Lung (tissue), 12 donors: ENCODE data around the gene ZNF266. TPM values are rescaled to one million over a fixed set of nuclear protein-coding genes. Genes with fewer than 3 reads are reported as not detected.

Source experiments
- ATAC-seq: fragments of 200-7000 bp; cut with Tn5 transposase; one replicate; pipeline ENCODE4 v1.9.1; 2020; ENCODE audit warnings: moderate number of reproducible peaks; ENCODE audit not compliant: insufficient read depth, low FRiP score
- DNase-seq, 3 donors: peaks; one replicate each; pipeline ENCODE4 v3.0.0-alpha.2; 2013 to 2017
- H3K27ac ChIP-seq, 2 donors: one replicate each; pipeline ENCODE4 v1.5.1; 2013; ENCODE audit warnings: mild to moderate bottlenecking in 2 of 2, moderate library complexity in 2 of 2, control low read depth in 1 of 2, inconsistent platforms in 1 of 2, low read depth in 1 of 2, low read length in 1 of 2
- H3K27me3 ChIP-seq, 3 donors: one replicate each; pipeline ENCODE4 v1.5.1; 2013; ENCODE audit warnings: low read length in 2 of 3; ENCODE audit not compliant: control insufficient read depth in 3 of 3, insufficient read depth in 3 of 3
- H3K36me3 ChIP-seq, 4 donors: one replicate each; pipeline ENCODE4 v1.5.1; 2013; ENCODE audit warnings: low read length in 4 of 4, mild to moderate bottlenecking in 1 of 4, moderate library complexity in 1 of 4; ENCODE audit not compliant: control insufficient read depth in 4 of 4, insufficient read depth in 4 of 4
- H3K4me1 ChIP-seq, 5 donors: one replicate each; pipeline ENCODE4 v1.5.1; 2013; ENCODE audit warnings: low read length in 5 of 5, mild to moderate bottlenecking in 2 of 5, moderate library complexity in 1 of 5; ENCODE audit not compliant: control insufficient read depth in 5 of 5, insufficient read depth in 5 of 5
- H3K4me3 ChIP-seq: one replicate; pipeline ENCODE4 v1.5.1; 2013; ENCODE audit warnings: mild to moderate bottlenecking, control low read depth, moderate library complexity
- H3K9ac ChIP-seq, 2 donors: one replicate each; pipeline ENCODE4 v1.5.1; 2013; ENCODE audit warnings: low read length in 2 of 2, control low read depth in 1 of 2; ENCODE audit not compliant: insufficient read depth in 1 of 2
- H3K9me3 ChIP-seq, 4 donors: one replicate each; pipeline ENCODE4 v1.5.1; 2013; ENCODE audit warnings: low read length in 3 of 4, mild to moderate bottlenecking in 1 of 4, moderate library complexity in 1 of 4; ENCODE audit not compliant: control insufficient read depth in 4 of 4, insufficient read depth in 3 of 4
- WGBS, 2 donors: extraction: QIAGEN DNeasy Blood & Tissue Kit; methylation state at CpG; one replicate each; pipeline ENCODE4 v1.1.7; 2013; 5-methylcytosine and 5-hydroxymethylcytosine counted together
- polyA plus RNA-seq, 2 donors: library from polyadenylated mRNA; stranded (reverse); fragments of 200-250 nt; gene quantifications; one replicate each; pipeline ENCODE4 v1.2.1, GENCODE V29; 2013
- total RNA-seq, 2 donors: library from RNA; depleted of rRNA in 1 of 2; stranded (reverse); fragments of >200 nt in 1 of 2; gene quantifications; one replicate each; pipeline ENCODE4 v1.2.1, GENCODE V29; 2014 to 2021
- TF ChIP-seq, protein P1 (sequence below): IDR thresholded peaks from 2 replicates; pipeline ENCODE4 v1.5.1; 2012; ENCODE audit warnings: mild to moderate bottlenecking; ENCODE audit errors: control extremely low read depth, extremely low read depth
- donor health status: control.
- donor health status: control.
- donor health status: Bipolar disorder and iron deficiency.
- donor health status: healthy.
- donor health status: DM: yes; HTN: yes; CAD: no.

Gene ZNF266
- total and polyA plus RNA-seq, 4 donors, result 17.3 to 33.8 (median 23.6) TPM

DNA sequence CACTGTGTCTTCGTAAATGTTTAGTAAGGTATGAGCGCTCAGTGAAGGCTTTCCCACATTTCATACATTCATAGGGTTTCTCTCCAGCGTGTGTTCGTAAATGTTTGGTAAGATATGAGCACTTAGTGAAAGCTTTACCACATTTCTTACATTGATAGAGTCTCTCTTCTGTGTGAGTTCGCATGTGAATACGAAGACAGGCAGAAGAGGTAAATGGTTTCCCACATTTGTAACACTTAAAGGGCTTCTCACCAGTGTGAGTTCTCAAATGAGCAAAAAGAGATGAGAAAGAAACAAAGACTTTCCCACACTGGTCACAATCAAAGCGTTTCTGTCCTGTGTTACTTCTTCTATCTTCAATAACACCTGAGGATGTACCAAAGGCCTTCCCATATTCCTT lies 31.8 kb upstream of the ZNF266 start:
- Histone ChIP-seq H3K27me3 (no peaks in the 10 kb centered on the region), H3K4me1 (no peaks in the 10 kb centered on the region), H3K9ac (no peak overlapping the region), H3K4me3 (no peak overlapping the region), H3K9me3 (peaks cover 0 to 43% (median 23%) of the 10 kb centered on the region in 4 donors), H3K36me3 (peaks cover 0 to 1% (median 0%) of the 10 kb centered on the region in 4 donors), H3K27ac (no peak overlapping the region)
- 90 to 95% methylated on average over 7 of the region's 7 CpGs for WGBS, 2 donors
- TF ChIP-seq, protein P1, sequence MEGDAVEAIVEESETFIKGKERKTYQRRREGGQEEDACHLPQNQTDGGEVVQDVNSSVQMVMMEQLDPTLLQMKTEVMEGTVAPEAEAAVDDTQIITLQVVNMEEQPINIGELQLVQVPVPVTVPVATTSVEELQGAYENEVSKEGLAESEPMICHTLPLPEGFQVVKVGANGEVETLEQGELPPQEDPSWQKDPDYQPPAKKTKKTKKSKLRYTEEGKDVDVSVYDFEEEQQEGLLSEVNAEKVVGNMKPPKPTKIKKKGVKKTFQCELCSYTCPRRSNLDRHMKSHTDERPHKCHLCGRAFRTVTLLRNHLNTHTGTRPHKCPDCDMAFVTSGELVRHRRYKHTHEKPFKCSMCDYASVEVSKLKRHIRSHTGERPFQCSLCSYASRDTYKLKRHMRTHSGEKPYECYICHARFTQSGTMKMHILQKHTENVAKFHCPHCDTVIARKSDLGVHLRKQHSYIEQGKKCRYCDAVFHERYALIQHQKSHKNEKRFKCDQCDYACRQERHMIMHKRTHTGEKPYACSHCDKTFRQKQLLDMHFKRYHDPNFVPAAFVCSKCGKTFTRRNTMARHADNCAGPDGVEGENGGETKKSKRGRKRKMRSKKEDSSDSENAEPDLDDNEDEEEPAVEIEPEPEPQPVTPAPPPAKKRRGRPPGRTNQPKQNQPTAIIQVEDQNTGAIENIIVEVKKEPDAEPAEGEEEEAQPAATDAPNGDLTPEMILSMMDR, result no peak
- no peak for DNase-seq
- no peak for ATAC-seq

DNA sequence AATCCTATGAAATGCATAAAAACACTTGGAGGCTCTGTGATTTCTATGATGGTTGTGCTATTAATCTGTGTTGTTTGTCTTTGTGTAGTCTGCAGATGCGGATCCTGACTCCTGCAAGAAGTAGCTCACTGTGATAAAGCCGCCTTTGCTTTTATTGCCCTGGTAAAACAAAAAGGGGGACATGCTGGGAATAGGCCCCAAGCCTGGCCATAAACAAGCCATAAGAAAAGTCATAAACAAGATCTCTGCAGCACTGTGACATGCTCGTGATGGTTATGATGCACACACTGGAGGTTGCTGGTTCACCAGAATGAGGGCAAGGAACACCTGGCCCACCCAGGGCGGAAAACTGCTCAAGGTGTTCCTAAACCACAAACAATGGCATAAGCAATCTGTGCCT lies 26.6 kb upstream of the ZNF266 start:
- Histone ChIP-seq H3K36me3 (peaks cover 0 to 3% (median 0%) of the 10 kb centered on the region in 4 donors), H3K27me3 (no peaks in the 10 kb centered on the region), H3K9me3 (peaks cover 0 to 55% (median 23%) of the 10 kb centered on the region in 4 donors), H3K9ac (no peak overlapping the region), H3K4me3 (no peak overlapping the region), H3K27ac (no peak overlapping the region), H3K4me1 (no peaks in the 10 kb centered on the region)
- no peak for DNase-seq
- no peak for ATAC-seq
- 91 to 93% methylated on average over 4 of the region's 4 CpGs for WGBS, 2 donors
- TF ChIP-seq, protein P1, result no peak

DNA sequence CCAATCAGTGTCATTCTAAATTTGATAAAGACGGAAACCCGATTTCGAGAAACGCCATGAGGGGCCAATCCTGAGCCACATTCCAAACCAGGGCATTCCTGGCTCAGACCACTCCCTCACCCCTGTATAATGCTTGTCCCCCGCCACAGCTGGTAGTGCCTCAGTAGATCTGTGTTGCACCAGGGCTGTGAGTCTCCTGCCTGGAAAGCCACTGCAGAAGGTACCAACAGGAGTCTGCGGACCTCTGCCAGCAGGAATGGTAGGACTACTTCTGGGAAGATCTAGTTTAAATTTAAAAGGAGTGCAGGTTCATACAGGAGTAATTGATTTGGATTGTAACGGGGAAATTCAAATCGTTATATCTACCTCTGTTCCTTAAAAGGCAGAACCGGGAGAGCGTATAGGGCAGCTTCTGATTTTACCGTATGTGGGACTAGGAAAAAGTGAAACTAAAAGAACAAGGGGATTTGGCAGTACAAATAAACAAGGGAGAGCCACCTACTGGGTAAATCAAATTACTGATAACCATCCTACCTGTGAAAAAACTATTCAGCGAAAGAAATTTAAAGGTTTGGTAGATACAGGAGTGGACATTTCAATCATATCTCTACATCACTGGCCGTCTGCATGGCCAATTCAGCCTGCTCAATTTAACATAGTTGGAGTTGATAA lies 20.8 kb upstream of the ZNF266 start:
- DNase-seq, result no peak
- Histone ChIP-seq H3K9me3 (peaks cover 0 to 56% (median 18%) of the 10 kb centered on the region in 4 donors), H3K9ac (no peak overlapping the region), H3K27me3 (no peaks in the 10 kb centered on the region), H3K36me3 (no peaks in the 10 kb centered on the region), H3K4me3 (no peak overlapping the region), H3K4me1 (no peaks in the 10 kb centered on the region), H3K27ac (no peak overlapping the region)
- WGBS, 2 donors, result 68 to 78% methylated on average over 12 to 13 of the region's 13 CpGs
- TF ChIP-seq, protein P1, result no peak
- no peak for ATAC-seq

DNA sequence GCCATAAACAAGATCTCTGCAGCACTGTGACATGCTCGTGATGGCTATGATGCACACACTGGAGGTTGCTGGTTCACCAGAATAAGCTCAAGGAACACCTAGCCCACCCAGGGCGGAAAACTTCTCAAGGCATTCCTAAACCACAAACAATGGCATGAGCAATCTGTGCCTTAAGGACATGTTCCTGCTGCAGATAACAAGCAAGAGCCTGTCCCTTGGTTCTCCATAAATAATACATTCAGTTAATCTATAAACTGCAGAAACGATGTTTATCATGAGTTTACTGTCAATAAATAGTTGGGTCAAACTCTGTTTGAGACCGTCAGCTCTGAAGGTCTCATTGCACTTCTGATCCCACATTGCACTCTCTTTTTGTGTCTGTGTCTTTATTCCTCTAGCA lies 18.6 kb upstream of the ZNF266 start:
- Histone ChIP-seq H3K27me3 (no peaks in the 10 kb centered on the region), H3K36me3 (no peaks in the 10 kb centered on the region), H3K27ac (no peak overlapping the region), H3K9ac (no peak overlapping the region), H3K9me3 (peaks cover 1 to 54% (median 16%) of the 10 kb centered on the region in 4 donors), H3K4me1 (no peaks in the 10 kb centered on the region), H3K4me3 (no peak overlapping the region)
- TF ChIP-seq, protein P1, result no peak
- ATAC-seq (no peak), DNase-seq (no peak)
- 91 to 94% methylated on average over 4 of the region's 4 CpGs for WGBS, 2 donors
